MM.1S (cell line): Measurements from ENCODE around the gene NFYB.

Experiments used
- EZH2 ChIP-seq: fragments of 300-600 bp; sonication (generic); optimal IDR thresholded peaks from 2 replicates; pipeline ENCODE3; 2017; ENCODE audit warnings: low read depth, mild to moderate bottlenecking, antibody characterized with exemption, low read length, mixed read lengths
- EZH2phosphoT487 ChIP-seq: fragments of 300-600 bp; sonication (generic); IDR thresholded peaks from 2 replicates; pipeline ENCODE4 v1.6.1; 2018; ENCODE audit warnings: antibody characterized with exemption, low read length
- TF ChIP-seq, protein P1 (sequence below): fragments of 300-600 bp; sonication (generic); IDR thresholded peaks from 2 replicates; pipeline ENCODE4 v1.5.1; 2016; ENCODE audit warnings: antibody characterized with exemption, low read length, mixed read lengths

DNA sequence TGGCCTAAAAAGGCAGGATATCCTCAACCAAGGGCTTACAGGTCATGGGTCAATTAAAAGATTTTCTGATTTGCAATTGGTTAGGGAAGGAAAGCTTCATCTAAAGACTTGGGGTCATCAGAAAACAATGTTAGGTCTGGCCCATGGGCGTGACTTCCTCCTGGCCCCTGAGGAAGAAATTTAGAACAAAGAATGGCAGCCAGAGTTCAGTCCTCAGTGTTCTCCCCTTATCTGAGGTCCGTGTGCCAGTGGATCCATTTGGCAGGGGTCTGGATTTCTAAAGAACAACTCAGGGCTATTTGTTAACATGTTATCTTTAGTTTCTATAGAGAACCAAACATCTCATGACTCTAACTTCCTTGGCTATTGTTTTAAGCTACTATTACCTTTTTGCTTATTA is 27.8 kb upstream of the NFYB start:
- TF ChIP-seq, protein P1, sequence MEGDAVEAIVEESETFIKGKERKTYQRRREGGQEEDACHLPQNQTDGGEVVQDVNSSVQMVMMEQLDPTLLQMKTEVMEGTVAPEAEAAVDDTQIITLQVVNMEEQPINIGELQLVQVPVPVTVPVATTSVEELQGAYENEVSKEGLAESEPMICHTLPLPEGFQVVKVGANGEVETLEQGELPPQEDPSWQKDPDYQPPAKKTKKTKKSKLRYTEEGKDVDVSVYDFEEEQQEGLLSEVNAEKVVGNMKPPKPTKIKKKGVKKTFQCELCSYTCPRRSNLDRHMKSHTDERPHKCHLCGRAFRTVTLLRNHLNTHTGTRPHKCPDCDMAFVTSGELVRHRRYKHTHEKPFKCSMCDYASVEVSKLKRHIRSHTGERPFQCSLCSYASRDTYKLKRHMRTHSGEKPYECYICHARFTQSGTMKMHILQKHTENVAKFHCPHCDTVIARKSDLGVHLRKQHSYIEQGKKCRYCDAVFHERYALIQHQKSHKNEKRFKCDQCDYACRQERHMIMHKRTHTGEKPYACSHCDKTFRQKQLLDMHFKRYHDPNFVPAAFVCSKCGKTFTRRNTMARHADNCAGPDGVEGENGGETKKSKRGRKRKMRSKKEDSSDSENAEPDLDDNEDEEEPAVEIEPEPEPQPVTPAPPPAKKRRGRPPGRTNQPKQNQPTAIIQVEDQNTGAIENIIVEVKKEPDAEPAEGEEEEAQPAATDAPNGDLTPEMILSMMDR: no peak
- no peak for TF ChIP-seq EZH2
- no peak for TF ChIP-seq EZH2phosphoT487
